ENCODE results near the gene KIF26A. TPM values are rescaled to one million over a fixed set of nuclear protein-coding genes. Genes with fewer than 3 reads are reported as not detected.

KIF26A gene
- total RNA-seq, 1 donor from 2014 or later, result 0.46 TPM

DNA sequence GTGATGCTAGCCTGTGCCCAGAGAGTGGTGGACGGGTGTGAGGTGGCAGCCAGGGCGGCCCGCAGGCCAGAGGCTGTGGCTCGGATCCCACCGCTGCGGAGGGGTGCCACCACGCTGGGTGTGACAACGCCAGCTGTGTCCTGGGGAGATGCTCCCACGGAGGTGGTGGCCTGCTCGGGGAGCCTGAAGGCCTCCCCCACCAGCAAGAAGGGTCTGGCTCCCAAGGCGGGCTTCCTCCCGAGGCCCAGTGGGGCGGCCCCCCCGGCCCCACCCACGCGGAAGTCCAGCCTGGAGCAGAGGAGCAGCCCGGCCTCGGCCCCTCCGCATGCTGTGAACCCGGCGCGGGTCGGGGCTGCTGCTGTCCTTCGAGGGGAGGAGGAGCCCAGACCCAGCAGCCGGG is 38.2 kb downstream of the KIF26A start:
- no peak overlapping the region for H3K4me3 ChIP-seq (ENCODE audit: low read depth, low read length)
- no peak for DNase-seq (ENCODE audit: low read depth)
- TF ChIP-seq, protein P1, sequence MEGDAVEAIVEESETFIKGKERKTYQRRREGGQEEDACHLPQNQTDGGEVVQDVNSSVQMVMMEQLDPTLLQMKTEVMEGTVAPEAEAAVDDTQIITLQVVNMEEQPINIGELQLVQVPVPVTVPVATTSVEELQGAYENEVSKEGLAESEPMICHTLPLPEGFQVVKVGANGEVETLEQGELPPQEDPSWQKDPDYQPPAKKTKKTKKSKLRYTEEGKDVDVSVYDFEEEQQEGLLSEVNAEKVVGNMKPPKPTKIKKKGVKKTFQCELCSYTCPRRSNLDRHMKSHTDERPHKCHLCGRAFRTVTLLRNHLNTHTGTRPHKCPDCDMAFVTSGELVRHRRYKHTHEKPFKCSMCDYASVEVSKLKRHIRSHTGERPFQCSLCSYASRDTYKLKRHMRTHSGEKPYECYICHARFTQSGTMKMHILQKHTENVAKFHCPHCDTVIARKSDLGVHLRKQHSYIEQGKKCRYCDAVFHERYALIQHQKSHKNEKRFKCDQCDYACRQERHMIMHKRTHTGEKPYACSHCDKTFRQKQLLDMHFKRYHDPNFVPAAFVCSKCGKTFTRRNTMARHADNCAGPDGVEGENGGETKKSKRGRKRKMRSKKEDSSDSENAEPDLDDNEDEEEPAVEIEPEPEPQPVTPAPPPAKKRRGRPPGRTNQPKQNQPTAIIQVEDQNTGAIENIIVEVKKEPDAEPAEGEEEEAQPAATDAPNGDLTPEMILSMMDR (conservative IDR thresholded peaks at IDR 0.05; ENCODE audit: low read depth, low read length), result no peak

DNA sequence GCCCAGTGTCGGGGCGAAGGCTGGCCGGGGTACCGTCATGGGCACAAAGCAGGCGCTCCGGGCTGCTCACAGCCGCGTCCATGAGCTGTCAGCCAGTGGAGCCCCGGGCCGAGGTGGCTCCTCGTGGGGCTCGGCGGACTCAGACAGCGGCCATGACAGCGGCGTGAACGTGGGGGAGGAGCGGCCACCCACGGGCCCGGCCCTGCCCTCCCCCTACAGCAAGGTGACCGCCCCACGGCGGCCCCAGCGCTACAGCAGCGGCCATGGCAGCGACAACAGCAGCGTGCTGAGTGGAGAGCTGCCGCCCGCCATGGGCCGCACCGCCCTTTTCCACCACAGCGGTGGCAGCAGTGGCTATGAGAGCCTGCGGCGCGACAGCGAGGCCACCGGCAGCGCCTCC is 39.0 kb downstream of the KIF26A start:
- no peak for DNase-seq (ENCODE audit: low read depth)
- no peak overlapping the region for H3K4me3 ChIP-seq (ENCODE audit: low read depth, low read length)
- TF ChIP-seq, protein P1 (conservative IDR thresholded peaks at IDR 0.05; ENCODE audit: low read depth, low read length), result no peak

DNA sequence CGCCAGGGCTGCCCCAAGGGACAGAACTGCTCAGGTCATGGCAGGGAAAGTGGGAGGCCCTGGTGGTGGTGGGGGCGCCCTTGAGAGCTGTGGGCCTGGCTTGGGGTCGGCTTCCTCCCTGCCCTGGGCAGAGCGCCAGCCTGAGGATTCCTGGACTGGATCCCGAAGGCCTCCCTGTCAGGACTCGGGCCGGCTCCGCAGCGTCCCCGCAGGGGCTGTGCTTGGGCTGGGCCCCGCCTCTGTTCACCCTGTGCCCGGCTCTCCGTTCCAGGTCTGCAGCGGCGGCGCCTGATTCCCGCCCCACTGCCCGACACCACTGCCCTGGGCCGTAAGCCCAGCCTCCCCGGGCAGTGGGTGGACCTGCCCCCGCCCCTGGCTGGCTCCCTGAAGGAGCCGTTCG is 39.9 kb downstream of the KIF26A start:
- TF ChIP-seq, protein P1 (conservative IDR thresholded peaks at IDR 0.05; ENCODE audit: low read depth, low read length), result no peak
- no peak for DNase-seq (ENCODE audit: low read depth)
- H3K4me3 ChIP-seq (ENCODE audit: low read depth, low read length), result no peak overlapping the region

DNA sequence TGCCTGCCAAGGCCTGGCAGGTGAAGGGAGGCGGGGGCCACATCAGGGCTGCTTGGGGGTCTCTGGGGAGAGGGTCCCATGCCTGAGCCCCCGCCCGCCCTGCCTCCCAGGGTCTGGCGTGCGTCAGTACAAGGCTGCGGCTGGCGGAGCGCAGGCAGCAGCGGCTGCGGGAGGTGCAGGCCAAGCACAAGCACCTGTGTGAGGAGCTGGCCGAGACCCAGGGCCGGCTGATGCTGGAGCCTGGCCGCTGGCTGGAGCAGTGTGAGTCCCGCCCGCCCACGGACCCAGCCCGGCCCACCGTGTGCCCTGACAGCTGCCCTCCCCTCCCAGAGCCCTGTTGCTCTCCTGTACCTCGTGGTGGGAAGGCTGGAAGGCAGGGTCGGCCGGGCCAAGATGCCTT is 40.7 kb downstream of the KIF26A start:
- TF ChIP-seq, protein P1 (conservative IDR thresholded peaks at IDR 0.05; ENCODE audit: low read depth, low read length), result no peak
- H3K4me3 ChIP-seq (ENCODE audit: low read depth, low read length), result no peak overlapping the region
- no peak for DNase-seq (ENCODE audit: low read depth)

DNA sequence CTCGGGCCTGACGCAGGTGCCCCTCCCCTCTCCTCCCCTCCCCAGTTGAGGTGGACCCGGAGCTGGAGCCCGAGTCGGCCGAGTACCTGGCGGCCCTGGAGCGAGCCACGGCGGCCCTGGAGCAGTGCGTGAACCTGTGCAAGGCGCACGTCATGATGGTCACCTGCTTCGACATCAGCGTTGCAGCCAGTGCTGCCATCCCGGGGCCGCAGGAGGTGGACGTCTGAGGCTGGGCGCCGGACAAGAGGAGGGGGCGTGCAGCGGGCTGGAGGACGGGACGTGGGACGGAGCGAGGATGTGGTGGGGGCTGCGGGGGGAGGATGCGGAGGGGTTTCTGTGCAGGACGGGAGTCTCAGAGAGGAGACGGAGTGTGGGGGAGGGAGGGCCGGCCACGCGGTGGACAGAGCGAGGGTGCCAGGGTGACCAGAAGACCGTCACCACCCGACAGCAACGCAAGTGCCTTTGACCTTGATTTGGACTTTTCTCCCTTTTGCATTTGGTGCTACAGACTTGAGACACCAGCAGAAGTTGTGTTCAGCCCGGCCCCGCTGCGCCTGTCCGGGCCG is 41.3 kb downstream of the KIF26A start:
- no peak overlapping the region for H3K4me3 ChIP-seq (ENCODE audit: low read depth, low read length)
- no peak for DNase-seq (ENCODE audit: low read depth)
- TF ChIP-seq, protein P1 (conservative IDR thresholded peaks at IDR 0.05; ENCODE audit: low read depth, low read length), result no peak

DNA sequence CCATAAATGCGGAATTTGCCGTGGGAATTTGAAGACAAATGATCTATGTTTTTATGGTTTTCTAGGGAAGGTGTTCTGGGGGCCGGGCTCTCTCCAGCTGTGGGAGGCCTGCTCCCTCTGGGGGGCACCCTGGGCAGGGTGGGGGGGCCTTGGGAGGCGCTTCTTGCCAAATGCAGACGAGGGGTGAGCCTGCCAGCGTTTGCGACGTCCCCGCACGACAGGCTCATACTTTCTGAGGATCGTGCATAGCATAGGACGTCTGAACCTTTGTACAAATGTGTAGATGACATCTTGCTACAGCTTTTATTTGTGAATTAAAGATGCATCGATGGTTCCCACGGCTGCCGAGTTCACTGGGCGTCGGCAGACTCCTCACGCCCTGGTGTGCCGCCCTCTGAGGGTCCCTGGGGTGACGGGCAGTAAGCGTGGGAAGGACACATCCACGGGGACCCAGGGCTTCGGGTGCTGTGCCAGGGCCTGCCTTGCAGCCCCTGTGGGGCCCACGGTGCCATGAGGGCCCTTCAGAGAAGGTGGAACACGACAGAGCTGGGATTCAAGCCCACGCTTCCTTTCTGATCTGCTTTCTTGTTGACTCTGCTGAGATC is 42.3 kb downstream of the KIF26A start:
- DNase-seq (ENCODE audit: low read depth), result no peak
- TF ChIP-seq, protein P1 (conservative IDR thresholded peaks at IDR 0.05; ENCODE audit: low read depth, low read length), result no peak
- no peak overlapping the region for H3K4me3 ChIP-seq (ENCODE audit: low read depth, low read length)

Measured in epithelial cell of proximal tubule (primary cell).